ENCODE data around the gene AK5.
"Not testable (repeated sequence)": the region's sequence is repeated elsewhere in the genome, so short reads cannot be mapped to it uniquely, and the experiment has no call there.

AK5 gene

GRCh38 chr1:77512650-77513049 lies 230.8 kb downstream of the AK5 start:
- not testable (repeated sequence) for DNase-seq

GRCh38 chr1:77513839-77514763 lies 232.3 kb downstream of the AK5 start:
- DNase-seq: no peak

- DNase-seq: no peak
Observed at GRCh38 chr1:77514921-77515776, 233.3 kb downstream of the AK5 start.

DNA sequence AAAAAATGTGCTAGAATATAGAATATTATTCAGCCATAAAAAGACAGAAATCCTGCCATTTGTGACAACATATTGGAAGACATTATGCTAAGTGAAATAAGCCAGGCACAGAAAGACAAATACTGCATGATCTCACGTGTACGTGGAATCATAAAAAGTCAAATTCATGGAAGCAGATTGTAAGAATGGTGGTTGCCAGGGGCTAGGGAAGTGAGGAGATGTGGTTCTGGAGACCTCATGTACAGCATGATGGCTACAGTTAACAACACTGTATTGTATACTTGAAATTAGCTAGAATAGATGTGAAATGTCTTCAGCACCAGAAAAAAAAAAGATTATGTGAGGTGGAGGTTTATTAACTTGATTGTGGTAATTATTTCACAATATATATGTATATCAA lies 234.3 kb downstream of the AK5 start:
- no peak for DNase-seq

GRCh38 chr1:77524038-77524437 lies 242.2 kb downstream of the AK5 start:
- DNase-seq: no peak

GRCh38 chr1:77531149-77531548 lies 249.3 kb downstream of the AK5 start:
- not testable (repeated sequence) for DNase-seq

- not testable (repeated sequence) for DNase-seq
Observed at GRCh38 chr1:77531596-77532280, 249.9 kb downstream of the AK5 start.

GRCh38 chr1:77532641-77533040 lies 250.8 kb downstream of the AK5 start:
- no peak for DNase-seq

DNA sequence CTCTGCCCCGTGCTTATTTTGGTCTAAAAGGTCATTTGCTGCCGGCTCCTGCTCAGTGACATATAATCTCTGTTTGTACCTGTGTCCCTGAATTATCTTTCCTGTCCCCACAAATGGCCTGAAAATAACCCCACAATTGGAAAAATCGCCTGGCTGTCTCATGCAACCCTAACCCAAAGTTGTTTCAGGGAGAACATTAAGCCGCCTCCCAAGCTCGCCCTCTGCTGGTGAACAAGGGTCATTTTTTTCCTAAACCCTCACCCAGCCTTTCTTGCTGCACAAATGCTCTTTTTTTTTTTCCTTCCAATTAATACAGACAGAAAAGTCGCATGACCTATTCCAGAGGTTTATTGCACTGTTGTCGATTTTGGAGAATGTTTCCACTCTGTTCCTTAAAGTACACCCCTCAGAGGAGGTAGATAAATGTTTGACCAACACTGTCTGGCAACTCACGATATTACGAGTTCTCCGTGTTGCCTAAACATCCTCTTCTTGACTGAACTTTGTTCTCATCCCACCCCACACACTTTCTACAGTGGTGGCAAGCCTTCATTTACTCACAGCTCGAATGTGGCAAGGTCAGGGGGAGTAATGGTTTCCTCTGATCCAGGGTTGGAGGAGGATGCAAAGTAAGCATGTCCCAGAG lies 252.0 kb downstream of the AK5 start:
- DNase-seq: no peak

GRCh38 chr1:77534456-77534855 lies 252.6 kb downstream of the AK5 start:
- no peak for DNase-seq

GRCh38 chr1:77536813-77537212 lies 255.0 kb downstream of the AK5 start:
- no peak for DNase-seq

GRCh38 chr1:77538956-77539518 lies 257.2 kb downstream of the AK5 start:
- no peak for DNase-seq

DNA sequence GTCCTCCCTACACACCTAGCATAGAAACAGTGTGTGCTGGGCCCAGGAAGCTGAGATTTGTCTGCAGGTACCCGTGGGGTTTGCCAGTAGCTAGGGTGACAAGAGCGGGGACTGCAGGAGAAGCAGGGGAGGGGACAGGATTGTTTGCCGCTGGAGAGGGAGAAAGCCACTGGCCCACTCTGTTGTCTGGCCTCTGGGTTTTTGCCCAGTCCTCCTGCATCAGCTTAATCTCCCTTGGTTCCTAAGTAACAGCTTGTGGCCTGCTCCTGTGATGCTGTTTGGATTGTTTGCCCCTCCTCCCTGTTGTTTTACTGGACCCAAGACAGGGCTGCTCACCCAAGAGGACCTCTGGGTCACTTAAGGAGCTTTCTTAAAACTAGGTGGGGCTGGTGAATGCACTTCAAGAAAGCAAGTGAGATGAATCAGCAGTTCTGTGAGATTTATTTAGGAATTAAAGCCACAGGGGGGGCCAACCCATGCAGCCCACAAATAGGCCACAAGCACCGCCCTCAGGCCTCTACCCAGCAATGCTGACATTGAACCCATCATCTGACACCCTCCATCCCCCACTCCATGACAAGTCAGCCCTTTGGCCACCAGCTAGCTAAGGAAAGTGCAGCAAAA lies 257.8 kb downstream of the AK5 start:
- no peak for DNase-seq

DNA sequence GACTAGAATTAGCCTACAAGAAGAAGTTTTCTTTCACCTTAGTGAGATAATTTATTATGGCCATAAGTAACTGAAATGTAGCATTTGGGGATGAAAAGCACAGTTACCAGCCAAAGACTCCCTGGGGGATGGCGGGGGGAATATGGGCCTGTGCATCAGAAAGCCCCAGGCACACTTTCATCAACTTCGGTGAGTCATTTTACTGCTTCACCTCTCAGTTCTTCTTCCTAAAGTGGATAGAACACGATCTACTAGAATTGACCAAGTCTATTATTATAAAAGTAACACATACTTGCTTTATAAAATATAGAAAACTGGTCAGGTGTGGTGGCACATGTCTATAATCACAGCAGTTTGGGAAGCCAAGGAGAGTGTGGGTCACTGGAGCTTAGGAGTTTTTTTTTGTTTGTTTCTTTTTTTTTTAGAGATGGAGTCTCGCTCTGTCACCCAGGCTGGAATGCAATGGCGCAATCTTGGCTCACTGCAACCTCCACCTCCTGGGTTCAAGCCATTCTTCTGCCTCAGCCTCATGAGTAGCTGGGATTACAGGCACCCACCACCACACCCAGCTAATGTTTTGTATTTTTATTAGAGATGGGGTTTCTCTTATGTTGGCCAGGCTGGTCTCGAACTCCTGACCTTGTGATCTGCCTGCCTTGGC lies 258.8 kb downstream of the AK5 start:
- no peak for DNase-seq

DNA sequence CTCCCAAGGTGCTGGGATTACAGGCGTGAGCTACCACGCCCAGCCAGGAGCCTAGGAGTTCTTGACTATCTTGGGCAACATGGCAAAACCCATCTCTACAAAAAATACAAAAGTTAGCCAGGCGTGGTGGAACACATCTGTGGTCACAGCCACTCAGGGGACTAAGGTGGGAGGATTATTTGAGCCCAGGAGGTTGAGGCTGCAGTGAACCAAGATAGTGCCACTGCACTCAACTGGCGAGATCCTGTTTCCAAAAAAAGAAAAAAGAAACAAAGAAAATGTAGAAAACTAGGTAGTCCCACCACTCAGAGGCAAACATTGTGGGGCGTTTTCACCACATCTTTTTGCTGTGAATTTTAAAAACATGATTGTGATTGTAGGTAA lies 259.3 kb downstream of the AK5 start:
- DNase-seq: no peak

GRCh38 chr1:77542813-77543420 lies 261.1 kb downstream of the AK5 start:
- DNase-seq: no peak

GRCh38 chr1:77543822-77544448 lies 262.1 kb downstream of the AK5 start:
- no peak for DNase-seq

DNA sequence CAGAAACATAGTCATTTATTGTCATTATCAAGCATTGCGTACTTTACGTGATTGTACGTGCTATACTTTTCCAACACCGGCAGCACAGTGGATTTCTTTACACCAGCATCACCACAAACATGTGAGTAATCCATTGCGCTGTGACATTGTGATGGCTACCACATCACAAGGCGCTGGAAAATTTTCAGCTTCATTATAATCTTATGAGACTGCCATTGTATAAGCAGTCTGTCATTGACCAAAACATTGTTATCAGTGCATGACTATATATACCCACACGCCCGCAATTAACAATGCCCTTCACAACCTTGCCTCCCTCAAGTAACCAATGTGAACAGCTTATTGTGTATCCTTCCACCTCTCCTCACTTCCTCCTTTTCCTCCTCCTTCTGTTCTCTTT lies 263.0 kb downstream of the AK5 start:
- no peak for DNase-seq

DNA sequence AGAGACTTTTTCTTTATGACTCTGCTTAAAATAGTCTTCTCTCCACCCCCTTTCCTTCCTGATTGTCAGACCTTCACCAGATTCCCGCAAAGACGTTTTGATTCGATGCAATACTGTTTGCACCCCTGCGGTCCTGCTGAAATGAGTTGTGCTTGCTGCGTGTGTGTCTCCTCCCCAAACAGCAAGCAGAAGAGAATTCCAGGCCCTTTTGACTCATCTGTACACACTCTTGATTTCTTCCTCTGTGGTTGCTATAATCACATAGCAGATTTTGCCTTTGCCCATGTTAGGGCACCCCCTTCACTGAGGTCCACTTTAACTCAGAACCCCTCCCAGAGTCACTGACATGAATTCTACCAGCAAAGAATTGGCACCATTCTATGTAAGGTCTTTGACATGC lies 264.2 kb downstream of the AK5 start:
- no peak for DNase-seq

GRCh38 chr1:77546890-77547289 lies 265.1 kb downstream of the AK5 start:
- DNase-seq: no peak
